Measurements from ENCODE around the gene IGF2. TPM values are rescaled to one million over a fixed set of nuclear protein-coding genes. Genes with fewer than 3 reads are reported as not detected.
A peak's percentile ranks its signal among the peaks of the same experiment; 100 is the strongest.

Gene IGF2
- total and polyA plus RNA-seq, 2 of the 8 experiments (the other 6 are each of a cell fraction or from before 2014, with no cell fraction given) = 0.74 to 1.5 TPM

DNA sequence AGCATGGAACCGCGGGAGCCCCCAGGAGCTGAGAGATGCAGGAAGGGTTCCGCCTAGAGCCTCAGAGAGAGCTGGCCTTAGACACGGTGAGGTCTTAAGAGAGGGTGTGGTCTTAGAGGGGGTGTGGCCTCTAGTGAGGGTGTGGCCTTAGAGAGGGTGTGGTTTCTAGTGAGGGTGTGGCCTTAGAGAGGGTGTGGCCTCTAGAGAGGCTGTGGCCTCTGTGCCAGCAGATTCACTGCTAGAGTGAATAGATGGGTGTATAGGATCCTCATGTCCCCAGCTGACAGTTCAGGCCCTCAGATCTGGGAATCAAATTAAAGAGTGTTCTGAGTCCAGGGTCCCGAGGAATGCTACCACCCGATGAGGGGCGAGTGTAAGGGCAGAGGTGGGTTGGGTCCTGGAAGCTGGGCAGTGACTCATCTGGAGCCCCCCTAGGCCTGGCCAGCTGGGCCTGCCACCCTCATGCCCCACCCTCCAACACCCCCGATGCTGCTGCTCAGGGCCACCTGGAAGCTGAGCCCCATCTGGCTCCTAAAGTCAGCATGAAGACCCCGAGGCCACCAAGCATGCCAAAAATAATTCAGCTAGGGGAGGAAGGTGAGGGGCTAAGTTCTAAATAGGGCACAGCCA lies 49.5 kb downstream of the IGF2 start:
- no peak overlapping the region for H3K23ac ChIP-seq (ENCODE audit: insufficient read length)
- H3K79me1 ChIP-seq (ENCODE audit: low read depth, low read length) = no peaks in the 10 kb centered on the region
- CTCF ChIA-PET (ENCODE audit: partially characterized antibody) = interaction anchor here (0.6 to 2.5 kb wide), 14 partner anchors 9 to 257 kb away, joined by 3 to 24 read pairs (median 4); no protein-coding TSS in a partner anchor
- H3K9me3 ChIP-seq (ENCODE audit: insufficient read depth in 2 of 2, low read depth in 1 of 2, low read length in 1 of 2) = peaks cover 0 to 4% of the 10 kb centered on the region in 2 experiments; a peak in 1 of 4 replicates
- no peak overlapping the region for H3K9ac ChIP-seq (replicated peaks in 1 of 4; ENCODE audit: extremely low read depth in 1 of 4, low read depth in 3 of 4, low read length in 3 of 4)
- FAIRE-seq (peak; percentile 90), DNase-seq (ENCODE audit: low read depth in 1 of 2, low spot score in 2 of 2) (peak in 1 of 2 experiments; percentile 63)
- peaks cover 2% of the 10 kb centered on the region; the same call in 1 of the 2 replicates for H3K23me2 ChIP-seq (ENCODE audit: low read depth, low read length)
- no peak overlapping the region for H2AFZ ChIP-seq (ENCODE audit: low read length)
- H3K27ac ChIP-seq (ENCODE audit: low read depth, low read length) = no peak overlapping the region
- no peak overlapping the region for H3K14ac ChIP-seq (ENCODE audit: insufficient read length)
- no peak overlapping the region for H2BK120ac ChIP-seq (replicated peaks; ENCODE audit: low read depth, low read length)
- H4K20me1 ChIP-seq (replicated peaks in 1 of 2; ENCODE audit: control insufficient read depth in 1 of 2, insufficient read depth in 2 of 2, low read length in 2 of 2) = peaks cover 0 to 2% of the 10 kb centered on the region in 2 experiments
- no peak overlapping the region for H3K18ac ChIP-seq (ENCODE audit: extremely low read depth, low read length)
- H2BK5ac ChIP-seq (ENCODE audit: low read depth, low read length) = no peak overlapping the region
- H2BK15ac ChIP-seq (ENCODE audit: low read length) = no peak overlapping the region
- POLR2A ChIA-PET (ENCODE audit: partially characterized antibody) = interaction anchor here (0.6 kb wide), 1 partner anchor 995 kb away, joined by 3 read pairs; no protein-coding TSS in a partner anchor
- H3K4me2 ChIP-seq (ENCODE audit: insufficient read depth in 1 of 2, low read depth in 2 of 2, low read length in 2 of 2) = no peak overlapping the region
- H4K8ac ChIP-seq (ENCODE audit: extremely low read depth, insufficient read depth, low read length) = peak overlapping the region; percentile 43; the same call in 1 of the 2 replicates
- H3K56ac ChIP-seq (replicated peaks; ENCODE audit: insufficient read length, low read depth, low read length) = no peak overlapping the region
- H3K79me2 ChIP-seq (ENCODE audit: control insufficient read depth in 1 of 2, insufficient read depth in 2 of 2, low read length in 2 of 2) = no peaks in the 10 kb centered on the region
- no peak overlapping the region for H4K5ac ChIP-seq (ENCODE audit: insufficient read length, low read depth, low read length)
- H2BK20ac ChIP-seq (ENCODE audit: low read length) = no peak overlapping the region
- H2BK12ac ChIP-seq (ENCODE audit: low read depth, low read length) = no peak overlapping the region
- no peak overlapping the region for H3K4ac ChIP-seq (replicated peaks; ENCODE audit: insufficient read length, low read depth, low read length)
- WGBS, 2 experiments (ENCODE audit: extremely low coverage in 1 of 2, insufficient coverage in 1 of 2, insufficient read length in 1 of 2, insufficient replicate concordance in 2 of 2, low coverage in 1 of 2, low lambda C conversion rate in 2 of 2, missing lambda C conversion rate in 1 of 2) = 89% methylated on average over 8 of the region's 9 CpGs; no CpG with 5 or more reads in 1 of the 2 experiments
- no peak overlapping the region for H4K91ac ChIP-seq (replicated peaks; ENCODE audit: insufficient read length, low read length)
- no peaks in the 10 kb centered on the region for H3K36me3 ChIP-seq (ENCODE audit: control insufficient read depth in 2 of 4, insufficient read depth in 4 of 4, low read length in 3 of 4)
- 0 out of 7 replicates have a peak, but pooled peaks cover 0 to 3% (median 0%) of the 10 kb centered on the region in 4 experiments for H3K27me3 ChIP-seq (replicated peaks in 1 of 4; ENCODE audit: control insufficient read depth in 3 of 4, extremely low read depth in 1 of 4, insufficient read depth in 3 of 4, low read length in 3 of 4)
- H2AK5ac ChIP-seq (ENCODE audit: low read depth, low read length) = no peak overlapping the region
- H3K4me3 ChIP-seq (ENCODE audit: extremely low read depth in 1 of 4, insufficient read depth in 2 of 4, low read depth in 3 of 4, low read length in 4 of 4) = no peak overlapping the region
- no peaks in the 10 kb centered on the region for H3K4me1 ChIP-seq (replicated peaks in 1 of 4; ENCODE audit: control insufficient read depth in 3 of 4, insufficient read depth in 4 of 4, low read length in 3 of 4)
- TF ChIP-seq MAFK (IDR thresholded peaks at IDR 0.05; ENCODE audit: low read depth, low read length) = no peak
- no peak for TF ChIP-seq SP4 (IDR thresholded peaks at IDR 0.05; ENCODE audit: low read length)
- TF ChIP-seq SRF (IDR thresholded peaks at IDR 0.05; ENCODE audit: low read depth, low read length) = no peak
- no peak for TF ChIP-seq TAF1 (IDR thresholded peaks at IDR 0.05; ENCODE audit: low read depth, low read length)
- TF ChIP-seq, protein P1, sequence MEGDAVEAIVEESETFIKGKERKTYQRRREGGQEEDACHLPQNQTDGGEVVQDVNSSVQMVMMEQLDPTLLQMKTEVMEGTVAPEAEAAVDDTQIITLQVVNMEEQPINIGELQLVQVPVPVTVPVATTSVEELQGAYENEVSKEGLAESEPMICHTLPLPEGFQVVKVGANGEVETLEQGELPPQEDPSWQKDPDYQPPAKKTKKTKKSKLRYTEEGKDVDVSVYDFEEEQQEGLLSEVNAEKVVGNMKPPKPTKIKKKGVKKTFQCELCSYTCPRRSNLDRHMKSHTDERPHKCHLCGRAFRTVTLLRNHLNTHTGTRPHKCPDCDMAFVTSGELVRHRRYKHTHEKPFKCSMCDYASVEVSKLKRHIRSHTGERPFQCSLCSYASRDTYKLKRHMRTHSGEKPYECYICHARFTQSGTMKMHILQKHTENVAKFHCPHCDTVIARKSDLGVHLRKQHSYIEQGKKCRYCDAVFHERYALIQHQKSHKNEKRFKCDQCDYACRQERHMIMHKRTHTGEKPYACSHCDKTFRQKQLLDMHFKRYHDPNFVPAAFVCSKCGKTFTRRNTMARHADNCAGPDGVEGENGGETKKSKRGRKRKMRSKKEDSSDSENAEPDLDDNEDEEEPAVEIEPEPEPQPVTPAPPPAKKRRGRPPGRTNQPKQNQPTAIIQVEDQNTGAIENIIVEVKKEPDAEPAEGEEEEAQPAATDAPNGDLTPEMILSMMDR (IDR thresholded peaks at IDR 0.05; ENCODE audit: control extremely low read depth in 1 of 3, insufficient read depth in 1 of 3, low read depth in 1 of 3, low read length in 3 of 3) = no peak
- TF ChIP-seq HDAC6 (IDR thresholded peaks at IDR 0.05; ENCODE audit: low read depth, low read length) = no peak
- TF ChIP-seq TBP (IDR thresholded peaks at IDR 0.05; ENCODE audit: low read depth, low read length) = no peak
- no peak for TF ChIP-seq POLR2A (IDR thresholded peaks at IDR 0.05; ENCODE audit: control extremely low read depth in 1 of 2, low read depth in 2 of 2, low read length in 2 of 2)
- no peak for TF ChIP-seq POU5F1 (IDR thresholded peaks at IDR 0.05; ENCODE audit: low read depth, low read length)
- no peak for TF ChIP-seq SP2 (IDR thresholded peaks at IDR 0.05; ENCODE audit: low read length)
- no peak for TF ChIP-seq GTF2F1 (IDR thresholded peaks at IDR 0.05; ENCODE audit: borderline replicate concordance, low read depth, low read length)
- TF ChIP-seq GABPA (IDR thresholded peaks at IDR 0.05; ENCODE audit: borderline replicate concordance, insufficient read depth, low read length) = no peak

Data from H1 (cell line).